OCI-LY3 (cell line): ENCODE data around the gene DOCK4.

Experiments used
- H2AFZ ChIP-seq: fragments of 200-600, 300-600 bp; shearing (Covaris generic); 2 replicates; pipeline ENCODE4 v1.6.0; 2014; ENCODE audit warnings: antibody characterized with exemption, low read depth, low read length
- H3K27ac ChIP-seq: fragments of 200-600, 300-600 bp; sonication (generic); 2 replicates; pipeline ENCODE4 v1.5.1; 2014; ENCODE audit warnings: mild to moderate bottlenecking, low read length, moderate library complexity, mixed read lengths
- H3K27me3 ChIP-seq: fragments of 200-600, 300-600 bp; sonication (generic); 2 replicates; pipeline ENCODE4 v1.6.1; 2014; ENCODE audit warnings: low read depth, low read length, mixed read lengths
- H3K36me3 ChIP-seq: fragments of 200-600, 300-600 bp; sonication (generic); replicated peaks from 2 replicates; pipeline ENCODE3; 2014; ENCODE audit warnings: low read depth, low read length, mixed read lengths
- H3K4me1 ChIP-seq: fragments of 300-600, 200-600 bp; sonication (generic); 2 replicates; pipeline ENCODE4 v1.6.1; 2014; ENCODE audit warnings: low read length, mixed read lengths
- H3K4me2 ChIP-seq: fragments of 200-600, 300-600 bp; sonication (generic); 2 replicates; pipeline ENCODE4 v1.6.1; 2014; ENCODE audit warnings: low read length, mixed read lengths
- H3K4me3 ChIP-seq: fragments of 300-600, 200-600 bp; sonication (generic); 2 replicates; pipeline ENCODE4 v1.5.1; 2014; ENCODE audit warnings: antibody characterized with exemption, mild to moderate bottlenecking, low read length, moderate library complexity
- H3K79me2 ChIP-seq: fragments of 300-600, 200-600 bp; shearing (Covaris generic); 2 replicates; pipeline ENCODE4 v1.6.1; 2014; ENCODE audit warnings: mild to moderate bottlenecking, low read length, mixed read lengths
- H3K9ac ChIP-seq: fragments of 300-600, 200-600 bp; shearing (Covaris generic); 2 replicates; pipeline ENCODE4 v1.6.0; 2014; ENCODE audit warnings: mild to moderate bottlenecking, low read length, moderate library complexity
- H3K9me3 ChIP-seq: fragments of 200-600, 300-600 bp; shearing (Covaris generic); 2 replicates; pipeline ENCODE4 v1.6.1; 2014; ENCODE audit warnings: low read length, mixed read lengths; ENCODE audit not compliant: insufficient read depth
- H4K20me1 ChIP-seq: fragments of 200-600, 300-600 bp; sonication (generic); 2 replicates; pipeline ENCODE4 v1.6.1; 2016; ENCODE audit warnings: low read length, mixed read lengths; ENCODE audit not compliant: insufficient read depth
- EZH2phosphoT487 ChIP-seq: fragments of 200-600 bp; shearing (Covaris generic); IDR thresholded peaks from 2 replicates; pipeline ENCODE4 v1.6.1; 2018; ENCODE audit warnings: antibody characterized with exemption, mixed run types, low read depth
- TF ChIP-seq, protein P1 (sequence below): fragments of 200-600, 300-600 bp; sonication (generic); IDR thresholded peaks from 2 replicates; pipeline ENCODE4 v1.5.1; 2014; ENCODE audit warnings: antibody characterized with exemption, low read length, low read depth

The DOCK4 gene

DNA sequence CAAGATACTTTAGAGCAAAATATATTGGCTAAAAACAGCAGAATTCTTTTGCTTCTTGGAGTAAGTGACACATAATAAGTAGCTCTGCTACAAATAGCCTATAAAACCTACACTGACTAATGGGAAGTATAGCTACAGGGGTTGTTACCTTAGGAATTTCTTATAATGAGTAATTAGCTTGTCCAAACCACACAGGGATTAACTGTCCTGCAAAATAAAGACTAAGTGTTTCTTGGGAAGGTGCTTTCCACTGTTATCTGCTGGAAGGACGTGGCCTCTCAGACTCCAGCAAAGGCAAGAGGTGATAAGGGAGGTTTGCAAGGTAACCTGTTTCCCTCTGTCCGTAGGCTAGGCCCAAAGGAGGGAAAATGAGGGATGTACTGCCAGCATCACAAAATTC, 302.4 kb downstream of the DOCK4 start:
- Histone ChIP-seq H3K4me2 (no peak overlapping the region), H3K4me3 (no peak overlapping the region), H3K9me3 (no peaks in the 10 kb centered on the region), H3K27me3 (no peaks in the 10 kb centered on the region), H2AFZ (no peak overlapping the region), H4K20me1 (no peaks in the 10 kb centered on the region), H3K36me3 (no peaks in the 10 kb centered on the region), H3K9ac (no peak overlapping the region), H3K79me2 (no peaks in the 10 kb centered on the region), H3K4me1 (no peaks in the 10 kb centered on the region), H3K27ac (no peak overlapping the region)
- TF ChIP-seq, protein P1, sequence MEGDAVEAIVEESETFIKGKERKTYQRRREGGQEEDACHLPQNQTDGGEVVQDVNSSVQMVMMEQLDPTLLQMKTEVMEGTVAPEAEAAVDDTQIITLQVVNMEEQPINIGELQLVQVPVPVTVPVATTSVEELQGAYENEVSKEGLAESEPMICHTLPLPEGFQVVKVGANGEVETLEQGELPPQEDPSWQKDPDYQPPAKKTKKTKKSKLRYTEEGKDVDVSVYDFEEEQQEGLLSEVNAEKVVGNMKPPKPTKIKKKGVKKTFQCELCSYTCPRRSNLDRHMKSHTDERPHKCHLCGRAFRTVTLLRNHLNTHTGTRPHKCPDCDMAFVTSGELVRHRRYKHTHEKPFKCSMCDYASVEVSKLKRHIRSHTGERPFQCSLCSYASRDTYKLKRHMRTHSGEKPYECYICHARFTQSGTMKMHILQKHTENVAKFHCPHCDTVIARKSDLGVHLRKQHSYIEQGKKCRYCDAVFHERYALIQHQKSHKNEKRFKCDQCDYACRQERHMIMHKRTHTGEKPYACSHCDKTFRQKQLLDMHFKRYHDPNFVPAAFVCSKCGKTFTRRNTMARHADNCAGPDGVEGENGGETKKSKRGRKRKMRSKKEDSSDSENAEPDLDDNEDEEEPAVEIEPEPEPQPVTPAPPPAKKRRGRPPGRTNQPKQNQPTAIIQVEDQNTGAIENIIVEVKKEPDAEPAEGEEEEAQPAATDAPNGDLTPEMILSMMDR: no peak
- no peak for TF ChIP-seq EZH2phosphoT487

DNA sequence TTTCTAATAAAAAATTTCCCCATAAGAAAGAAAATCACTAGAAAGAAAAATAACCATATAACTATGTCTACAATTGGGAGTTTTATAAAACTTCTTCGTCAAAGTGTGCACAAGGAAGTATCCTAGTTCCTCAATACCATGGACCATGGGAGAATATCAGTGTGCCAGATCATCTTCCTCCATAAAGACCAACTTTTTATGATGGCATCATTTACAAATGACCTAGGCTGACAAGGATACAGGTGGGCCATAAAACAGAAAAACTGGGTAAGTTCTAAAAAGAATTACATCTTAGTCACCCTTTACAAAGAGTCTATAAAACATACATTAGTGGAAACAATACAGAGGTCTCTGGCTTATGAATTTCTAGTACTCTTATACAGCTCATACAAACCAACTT, 303.2 kb downstream of the DOCK4 start:
- H3K4me3 ChIP-seq: no peak overlapping the region
- H2AFZ ChIP-seq: no peak overlapping the region
- H4K20me1 ChIP-seq: no peaks in the 10 kb centered on the region
- no peaks in the 10 kb centered on the region for H3K36me3 ChIP-seq
- H3K4me1 ChIP-seq: no peaks in the 10 kb centered on the region
- H3K27me3 ChIP-seq: no peaks in the 10 kb centered on the region
- H3K27ac ChIP-seq: no peak overlapping the region
- H3K9ac ChIP-seq: no peak overlapping the region
- H3K79me2 ChIP-seq: no peaks in the 10 kb centered on the region
- H3K4me2 ChIP-seq: no peak overlapping the region
- H3K9me3 ChIP-seq: no peaks in the 10 kb centered on the region
- TF ChIP-seq, protein P1: no peak
- TF ChIP-seq EZH2phosphoT487: no peak

DNA sequence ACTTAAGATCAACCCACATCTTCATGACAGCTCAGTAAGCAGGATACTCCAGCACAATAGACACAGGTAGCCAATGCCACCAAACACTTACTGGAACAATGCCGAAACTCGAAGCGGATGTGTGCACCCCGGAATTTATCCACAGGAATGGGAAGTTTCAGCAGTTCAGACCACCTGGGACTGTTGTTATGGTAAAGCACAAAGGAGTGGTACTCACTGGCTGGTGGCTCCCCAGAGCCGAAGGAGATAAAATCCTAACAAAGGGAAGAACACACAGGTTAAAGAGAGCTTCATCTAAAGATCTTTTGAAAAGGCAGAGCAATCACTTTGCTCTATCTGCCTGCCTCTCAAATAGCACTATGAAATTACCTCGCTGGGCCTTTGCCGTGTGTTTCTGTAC, 305.9 kb downstream of the DOCK4 start:
- Histone ChIP-seq H3K36me3 (no peaks in the 10 kb centered on the region), H3K9me3 (no peaks in the 10 kb centered on the region), H2AFZ (no peak overlapping the region), H4K20me1 (no peaks in the 10 kb centered on the region), H3K27ac (no peak overlapping the region), H3K4me2 (no peak overlapping the region), H3K27me3 (no peaks in the 10 kb centered on the region), H3K9ac (no peak overlapping the region), H3K4me1 (no peaks in the 10 kb centered on the region), H3K4me3 (no peak overlapping the region), H3K79me2 (no peaks in the 10 kb centered on the region)
- TF ChIP-seq, protein P1: no peak
- no peak for TF ChIP-seq EZH2phosphoT487

DNA sequence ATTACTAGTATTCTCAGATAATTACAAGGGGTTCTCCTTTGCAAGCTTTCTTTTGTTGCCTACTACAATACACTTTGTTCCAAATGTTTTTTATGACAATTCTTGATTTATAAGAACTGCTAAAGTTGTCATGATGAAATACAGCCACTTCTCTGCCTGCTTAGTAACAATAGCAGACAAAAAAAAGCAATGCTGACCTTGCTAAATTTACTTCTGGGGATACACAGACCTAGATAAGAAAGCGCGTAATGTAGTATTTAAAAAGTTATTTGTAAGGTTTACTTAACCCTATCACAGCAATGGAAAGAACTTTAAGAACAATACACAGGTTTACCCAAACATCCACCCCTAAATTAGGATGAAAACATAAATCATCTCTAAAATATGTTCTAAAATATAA, 311.1 kb downstream of the DOCK4 start:
- H3K27ac ChIP-seq: no peak overlapping the region
- H2AFZ ChIP-seq: no peak overlapping the region
- no peaks in the 10 kb centered on the region for H3K9me3 ChIP-seq
- no peak overlapping the region for H3K4me3 ChIP-seq
- H3K4me2 ChIP-seq: no peak overlapping the region
- no peaks in the 10 kb centered on the region for H3K27me3 ChIP-seq
- H3K79me2 ChIP-seq: no peaks in the 10 kb centered on the region
- H3K36me3 ChIP-seq: no peaks in the 10 kb centered on the region
- no peak overlapping the region for H3K9ac ChIP-seq
- H3K4me1 ChIP-seq: no peaks in the 10 kb centered on the region
- TF ChIP-seq, protein P1: no peak
- TF ChIP-seq EZH2phosphoT487: no peak
- H4K20me1 ChIP-seq: no peaks in the 10 kb centered on the region
